Measurements from ENCODE around the gene ITFG2.

DNA sequence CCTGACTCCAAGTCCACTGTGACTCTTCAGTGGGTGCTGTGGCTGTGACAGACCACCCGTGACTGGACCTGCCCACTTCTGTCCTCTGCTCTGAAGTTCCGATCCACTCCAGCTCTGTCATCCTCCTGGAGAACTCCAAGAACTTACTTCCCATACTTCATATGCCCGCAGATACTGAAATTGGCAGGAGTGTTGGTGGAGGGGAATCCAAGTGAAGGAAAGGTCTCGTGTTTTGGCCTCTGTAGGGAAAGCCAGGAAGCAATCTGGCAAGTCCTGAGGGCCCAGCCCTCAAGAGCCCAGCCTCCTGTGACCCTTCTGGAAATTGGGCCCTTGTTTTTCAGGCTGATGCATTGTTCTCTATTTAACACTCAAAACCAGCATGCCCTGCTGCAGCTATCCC, 40.1 kb upstream of the ITFG2 start:
- TF ChIP-seq, protein P1, sequence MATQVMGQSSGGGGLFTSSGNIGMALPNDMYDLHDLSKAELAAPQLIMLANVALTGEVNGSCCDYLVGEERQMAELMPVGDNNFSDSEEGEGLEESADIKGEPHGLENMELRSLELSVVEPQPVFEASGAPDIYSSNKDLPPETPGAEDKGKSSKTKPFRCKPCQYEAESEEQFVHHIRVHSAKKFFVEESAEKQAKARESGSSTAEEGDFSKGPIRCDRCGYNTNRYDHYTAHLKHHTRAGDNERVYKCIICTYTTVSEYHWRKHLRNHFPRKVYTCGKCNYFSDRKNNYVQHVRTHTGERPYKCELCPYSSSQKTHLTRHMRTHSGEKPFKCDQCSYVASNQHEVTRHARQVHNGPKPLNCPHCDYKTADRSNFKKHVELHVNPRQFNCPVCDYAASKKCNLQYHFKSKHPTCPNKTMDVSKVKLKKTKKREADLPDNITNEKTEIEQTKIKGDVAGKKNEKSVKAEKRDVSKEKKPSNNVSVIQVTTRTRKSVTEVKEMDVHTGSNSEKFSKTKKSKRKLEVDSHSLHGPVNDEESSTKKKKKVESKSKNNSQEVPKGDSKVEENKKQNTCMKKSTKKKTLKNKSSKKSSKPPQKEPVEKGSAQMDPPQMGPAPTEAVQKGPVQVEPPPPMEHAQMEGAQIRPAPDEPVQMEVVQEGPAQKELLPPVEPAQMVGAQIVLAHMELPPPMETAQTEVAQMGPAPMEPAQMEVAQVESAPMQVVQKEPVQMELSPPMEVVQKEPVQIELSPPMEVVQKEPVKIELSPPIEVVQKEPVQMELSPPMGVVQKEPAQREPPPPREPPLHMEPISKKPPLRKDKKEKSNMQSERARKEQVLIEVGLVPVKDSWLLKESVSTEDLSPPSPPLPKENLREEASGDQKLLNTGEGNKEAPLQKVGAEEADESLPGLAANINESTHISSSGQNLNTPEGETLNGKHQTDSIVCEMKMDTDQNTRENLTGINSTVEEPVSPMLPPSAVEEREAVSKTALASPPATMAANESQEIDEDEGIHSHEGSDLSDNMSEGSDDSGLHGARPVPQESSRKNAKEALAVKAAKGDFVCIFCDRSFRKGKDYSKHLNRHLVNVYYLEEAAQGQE (IDR thresholded peaks at IDR 0.05; ENCODE audit: unreplicated experiment): no peak
- TF ChIP-seq, protein P2, sequence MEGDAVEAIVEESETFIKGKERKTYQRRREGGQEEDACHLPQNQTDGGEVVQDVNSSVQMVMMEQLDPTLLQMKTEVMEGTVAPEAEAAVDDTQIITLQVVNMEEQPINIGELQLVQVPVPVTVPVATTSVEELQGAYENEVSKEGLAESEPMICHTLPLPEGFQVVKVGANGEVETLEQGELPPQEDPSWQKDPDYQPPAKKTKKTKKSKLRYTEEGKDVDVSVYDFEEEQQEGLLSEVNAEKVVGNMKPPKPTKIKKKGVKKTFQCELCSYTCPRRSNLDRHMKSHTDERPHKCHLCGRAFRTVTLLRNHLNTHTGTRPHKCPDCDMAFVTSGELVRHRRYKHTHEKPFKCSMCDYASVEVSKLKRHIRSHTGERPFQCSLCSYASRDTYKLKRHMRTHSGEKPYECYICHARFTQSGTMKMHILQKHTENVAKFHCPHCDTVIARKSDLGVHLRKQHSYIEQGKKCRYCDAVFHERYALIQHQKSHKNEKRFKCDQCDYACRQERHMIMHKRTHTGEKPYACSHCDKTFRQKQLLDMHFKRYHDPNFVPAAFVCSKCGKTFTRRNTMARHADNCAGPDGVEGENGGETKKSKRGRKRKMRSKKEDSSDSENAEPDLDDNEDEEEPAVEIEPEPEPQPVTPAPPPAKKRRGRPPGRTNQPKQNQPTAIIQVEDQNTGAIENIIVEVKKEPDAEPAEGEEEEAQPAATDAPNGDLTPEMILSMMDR (conservative IDR thresholded peaks at IDR 0.05; ENCODE audit: low read depth in 2 of 2): no peak
- TF ChIP-seq EZH2 (IDR thresholded peaks at IDR 0.05; ENCODE audit: low read depth, unreplicated experiment) (no peak), EZH2phosphoT487 (IDR thresholded peaks at IDR 0.05; ENCODE audit: unreplicated experiment) (no peak), POLR2AphosphoS5 (IDR thresholded peaks at IDR 0.05; ENCODE audit: low read depth) (no peak), ETS1 (IDR thresholded peaks at IDR 0.05) (no peak), CREB1 (CRISPR knock-in tag; IDR thresholded peaks at IDR 0.05; ENCODE audit: low read depth) (no peak), JUNB (IDR thresholded peaks at IDR 0.05; ENCODE audit: unreplicated experiment) (no peak), NANOG (IDR thresholded peaks at IDR 0.05; ENCODE audit: borderline replicate concordance) (no peak), STAT1 (IDR thresholded peaks at IDR 0.05; ENCODE audit: unreplicated experiment) (no peak)

Data from GM23338 (cell line).